Measurements from ENCODE around the gene ANXA9.
A peak's percentile ranks its signal among the peaks of the same experiment; 100 is the strongest.

The ANXA9 gene, protein sequence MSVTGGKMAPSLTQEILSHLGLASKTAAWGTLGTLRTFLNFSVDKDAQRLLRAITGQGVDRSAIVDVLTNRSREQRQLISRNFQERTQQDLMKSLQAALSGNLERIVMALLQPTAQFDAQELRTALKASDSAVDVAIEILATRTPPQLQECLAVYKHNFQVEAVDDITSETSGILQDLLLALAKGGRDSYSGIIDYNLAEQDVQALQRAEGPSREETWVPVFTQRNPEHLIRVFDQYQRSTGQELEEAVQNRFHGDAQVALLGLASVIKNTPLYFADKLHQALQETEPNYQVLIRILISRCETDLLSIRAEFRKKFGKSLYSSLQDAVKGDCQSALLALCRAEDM

DNA sequence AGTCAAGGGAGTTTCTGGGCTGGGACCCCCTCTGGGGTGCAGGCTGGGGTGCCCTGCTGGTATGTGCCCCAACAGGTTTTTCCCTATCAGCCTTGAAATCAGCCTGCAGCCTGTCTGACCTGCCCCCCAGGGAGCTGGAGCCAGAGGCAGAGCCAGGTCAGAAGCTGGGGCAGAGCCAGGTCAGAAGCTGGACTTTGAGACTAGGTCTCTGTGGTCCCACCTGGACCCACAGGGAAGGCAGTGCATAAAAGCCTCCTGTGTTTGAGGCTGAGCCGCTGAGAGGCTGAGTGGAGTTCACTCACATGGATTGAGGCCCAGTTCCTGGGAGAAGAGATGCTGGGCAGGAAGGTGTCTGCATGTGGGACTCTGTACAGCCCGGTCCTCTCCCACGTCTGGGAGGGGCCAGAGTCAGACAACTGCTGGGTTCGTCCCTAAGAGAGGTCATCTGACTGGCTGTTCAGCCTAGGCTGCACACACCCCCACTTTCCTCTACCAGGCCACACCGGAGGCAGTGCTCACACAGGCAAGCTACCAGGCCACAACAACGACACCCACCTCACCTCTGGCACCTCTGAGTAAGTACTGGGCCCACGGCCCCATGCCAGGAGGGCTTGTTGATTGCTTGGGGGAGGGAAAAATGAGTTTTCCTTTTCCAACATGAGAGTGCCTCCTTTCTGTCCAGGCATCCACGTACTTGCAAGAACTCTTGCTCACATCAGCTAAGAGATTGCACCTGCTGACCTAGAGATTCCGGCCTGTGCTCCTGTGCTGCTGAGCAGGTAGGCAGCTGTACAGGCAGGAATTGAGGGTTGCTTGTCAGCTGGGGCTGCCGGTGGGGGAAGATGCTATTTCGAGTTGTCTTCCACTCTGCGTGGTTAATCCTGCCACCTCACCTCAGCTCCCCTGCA lies at the start of gene ANXA9:
ANXA9 (plus strand) TSS at position 488 of the 908 bp plus-strand sequence. CDS start 814 bp downstream, outside the sequence.
- DNase-seq: peak; percentile 62

DNA sequence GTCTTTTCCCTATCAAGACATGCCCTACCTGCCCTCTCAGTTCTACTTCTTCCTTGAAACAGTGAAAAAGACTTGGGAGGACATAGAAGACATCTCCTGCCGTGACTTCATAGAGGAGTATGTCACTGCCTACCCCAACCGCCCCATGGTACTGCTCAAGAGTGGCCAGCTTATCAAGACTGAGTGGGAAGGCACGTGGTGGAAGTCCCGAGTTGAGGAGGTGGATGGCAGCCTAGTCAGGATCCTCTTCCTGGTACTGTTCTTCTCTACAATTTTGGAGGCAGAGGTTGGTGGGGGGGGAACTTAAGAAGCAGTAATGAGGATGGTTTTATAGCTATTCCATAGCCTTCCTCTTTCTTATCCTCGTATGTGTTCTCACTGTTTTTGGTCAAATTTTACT lies 37.2 kb upstream of the ANXA9 start:
- no peak for DNase-seq

DNA sequence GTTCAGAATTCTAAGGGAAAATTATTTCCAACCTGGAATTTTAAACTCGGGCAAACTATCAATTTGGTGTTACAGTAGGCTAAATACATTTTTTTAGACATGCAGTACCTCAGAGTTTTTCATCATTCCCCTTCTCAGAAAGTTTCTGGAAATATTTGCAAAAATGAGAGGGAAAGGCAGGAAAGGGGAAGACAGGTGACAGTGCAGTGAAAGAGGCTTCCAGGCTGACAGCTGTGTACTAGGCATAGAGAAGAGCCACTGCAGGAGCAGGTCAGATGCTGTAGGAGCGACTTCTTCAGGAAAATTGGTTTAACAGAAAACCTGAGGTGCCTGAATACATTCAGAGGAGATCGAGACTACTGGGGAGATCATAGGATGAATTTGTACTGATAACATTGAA lies 27.4 kb upstream of the ANXA9 start:
- DNase-seq: no peak

DNA sequence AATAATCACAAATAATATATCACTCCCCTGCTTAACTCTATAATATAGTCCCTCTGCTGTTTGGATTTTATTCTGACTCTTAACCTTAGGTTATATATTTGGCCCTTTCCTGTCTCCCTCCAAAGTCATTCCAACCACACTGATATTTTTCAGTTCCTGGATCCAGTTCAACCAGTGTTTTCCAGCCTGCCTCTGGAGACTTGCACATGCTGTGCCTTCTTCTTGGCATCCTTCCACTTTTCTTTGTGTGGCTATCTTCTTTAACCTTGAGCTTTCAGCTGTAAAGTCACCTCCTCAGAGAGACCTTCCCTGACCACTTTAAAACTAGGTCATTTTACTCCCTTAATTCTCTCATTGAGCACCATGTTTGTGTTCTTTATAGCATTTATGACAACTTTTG lies 26.8 kb upstream of the ANXA9 start:
- no peak for DNase-seq

DNA sequence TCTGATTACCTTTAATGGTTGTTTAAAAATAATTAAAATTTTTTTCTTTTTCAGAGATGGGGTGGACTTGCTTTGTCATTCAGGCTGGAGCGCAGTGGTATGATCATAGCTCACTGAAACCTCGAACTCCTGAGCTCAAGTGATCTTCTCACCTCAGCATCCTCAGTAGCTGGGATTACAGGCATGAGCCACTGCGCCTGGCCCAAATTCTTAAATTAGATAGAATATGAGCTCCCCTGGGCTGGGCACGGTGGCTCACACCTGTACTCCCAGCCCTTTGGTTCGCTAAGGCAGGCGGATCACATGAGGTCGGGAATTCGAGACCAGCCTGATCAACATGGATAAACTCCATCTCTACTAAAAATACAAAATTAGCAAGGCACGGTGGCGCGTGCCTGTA lies 24.4 kb upstream of the ANXA9 start:
- DNase-seq: no peak

DNA sequence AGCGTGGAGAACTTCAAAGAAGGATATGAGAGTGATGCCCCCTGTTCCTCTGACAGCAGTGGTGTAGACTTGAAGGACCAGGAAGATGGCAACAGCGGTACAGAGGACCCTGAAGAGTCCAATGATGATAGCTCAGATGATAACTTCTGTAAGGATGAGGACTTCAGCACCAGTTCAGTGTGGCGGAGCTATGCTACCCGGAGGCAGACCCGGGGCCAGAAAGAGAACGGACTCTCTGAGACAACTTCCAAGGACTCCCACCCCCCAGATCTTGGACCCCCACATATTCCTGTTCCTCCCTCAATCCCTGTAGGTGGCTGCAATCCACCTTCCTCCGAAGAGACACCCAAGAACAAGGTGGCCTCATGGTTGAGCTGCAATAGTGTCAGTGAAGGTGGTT lies 21.4 kb upstream of the ANXA9 start:
- no peak for DNase-seq

DNA sequence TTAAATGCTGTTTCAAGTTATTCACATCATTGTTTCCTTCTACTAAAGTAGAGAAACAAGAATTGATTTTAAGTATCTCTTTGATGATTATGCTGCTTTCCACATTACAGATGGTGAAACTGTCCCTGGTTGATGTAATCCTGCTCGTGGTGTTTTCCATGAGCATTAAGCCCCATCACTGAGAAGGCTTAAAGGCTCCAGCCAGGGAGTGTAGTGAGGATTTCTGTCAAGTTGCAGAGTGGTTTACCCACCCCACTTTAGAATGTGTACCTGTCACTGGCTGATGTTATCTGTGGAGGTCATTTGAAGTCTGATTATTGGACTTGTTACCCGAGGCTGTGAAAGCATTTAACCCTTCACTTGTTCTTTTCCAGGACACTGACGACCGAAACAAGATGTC lies 20.3 kb upstream of the ANXA9 start:
- no peak for DNase-seq

DNA sequence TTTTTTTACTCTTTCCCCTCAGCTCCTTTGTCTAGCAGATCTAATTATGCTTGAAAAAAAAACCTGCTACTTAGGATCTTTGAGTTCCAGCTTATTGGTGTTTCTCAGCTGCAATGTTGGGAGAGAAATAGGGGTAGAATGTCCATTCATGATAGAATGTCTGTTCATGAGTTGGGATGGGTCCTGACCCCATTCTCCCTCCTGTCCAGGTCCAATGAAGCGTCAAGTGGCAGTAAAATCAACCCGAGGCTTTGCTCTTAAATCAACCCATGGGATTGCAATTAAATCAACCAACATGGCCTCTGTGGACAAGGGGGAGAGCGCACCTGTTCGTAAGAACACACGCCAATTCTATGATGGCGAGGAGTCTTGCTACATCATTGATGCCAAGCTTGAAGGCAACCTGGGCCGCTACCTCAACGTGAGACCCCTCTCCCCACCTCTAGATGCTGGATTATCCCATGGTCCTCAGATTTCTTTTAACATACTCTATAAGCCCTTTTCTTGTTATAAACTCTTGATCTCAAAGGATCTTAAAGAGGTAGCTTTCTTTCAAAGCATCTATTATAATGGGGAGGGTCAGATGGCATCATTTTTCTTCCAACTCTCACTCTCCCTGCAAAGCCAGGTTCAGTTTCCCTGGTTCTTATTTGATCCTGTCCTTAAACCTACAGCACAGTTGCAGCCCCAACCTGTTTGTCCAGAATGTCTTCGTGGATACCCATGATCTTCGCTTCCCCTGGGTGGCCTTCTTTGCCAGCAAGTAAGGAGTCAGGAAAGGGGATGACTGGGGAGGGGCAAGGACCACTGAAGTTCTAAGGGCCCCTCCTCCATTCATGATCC lies 18.6 kb upstream of the ANXA9 start:
- no peak for DNase-seq

DNA sequence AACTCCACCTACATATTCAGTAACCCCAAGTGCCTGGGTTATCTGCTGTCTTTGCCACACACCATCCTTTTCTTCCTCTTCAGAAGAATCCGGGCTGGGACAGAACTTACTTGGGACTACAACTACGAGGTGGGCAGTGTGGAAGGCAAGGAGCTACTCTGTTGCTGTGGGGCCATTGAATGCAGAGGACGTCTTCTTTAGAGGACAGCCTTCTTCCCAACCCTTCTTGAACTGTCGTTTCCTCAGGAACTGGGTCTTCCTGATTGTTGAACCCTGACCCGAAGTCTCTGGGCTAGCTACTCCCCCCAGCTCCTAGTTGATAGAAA lies 18.0 kb upstream of the ANXA9 start:
- DNase-seq: no peak

DNA sequence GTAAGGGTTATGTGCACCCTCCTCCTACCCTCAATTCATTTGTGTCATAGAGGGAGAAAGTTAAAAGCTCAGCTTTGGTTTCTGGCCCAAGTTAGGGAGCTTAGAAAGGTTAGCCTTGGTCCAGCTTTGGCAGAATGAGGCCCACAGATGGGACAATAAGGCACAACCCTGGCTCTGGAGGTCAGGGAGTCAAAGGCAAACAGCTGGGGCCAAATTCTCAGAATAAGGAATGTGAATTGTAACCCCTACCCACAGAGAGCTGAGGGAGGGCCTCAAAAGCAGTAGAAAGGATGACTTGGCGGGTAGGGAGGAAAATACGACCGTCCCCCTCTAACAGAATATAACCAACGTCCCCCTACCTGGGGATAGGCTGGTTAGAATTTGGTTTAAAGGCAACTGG lies 16.5 kb upstream of the ANXA9 start:
- DNase-seq: no peak

DNA sequence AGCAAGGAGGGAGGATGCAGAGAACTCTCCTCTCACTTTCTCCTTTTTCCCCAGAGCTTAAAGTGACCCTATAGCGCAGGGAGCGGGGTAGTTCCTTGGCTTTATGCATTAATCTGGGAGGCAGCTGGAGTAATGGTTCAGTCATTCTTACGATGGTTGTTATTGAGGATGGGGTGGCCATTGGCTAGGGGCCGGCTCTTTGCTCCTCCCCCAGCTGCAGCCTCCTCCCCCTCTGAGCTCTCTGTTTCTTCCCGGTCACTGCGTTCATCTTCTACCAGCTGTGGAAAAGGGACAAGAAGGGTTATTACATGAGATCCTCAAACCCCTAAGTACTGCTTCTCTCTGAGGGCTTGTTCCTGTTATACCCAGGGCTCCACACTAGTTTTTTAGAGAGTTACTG lies 16.1 kb upstream of the ANXA9 start:
- no peak for DNase-seq

DNA sequence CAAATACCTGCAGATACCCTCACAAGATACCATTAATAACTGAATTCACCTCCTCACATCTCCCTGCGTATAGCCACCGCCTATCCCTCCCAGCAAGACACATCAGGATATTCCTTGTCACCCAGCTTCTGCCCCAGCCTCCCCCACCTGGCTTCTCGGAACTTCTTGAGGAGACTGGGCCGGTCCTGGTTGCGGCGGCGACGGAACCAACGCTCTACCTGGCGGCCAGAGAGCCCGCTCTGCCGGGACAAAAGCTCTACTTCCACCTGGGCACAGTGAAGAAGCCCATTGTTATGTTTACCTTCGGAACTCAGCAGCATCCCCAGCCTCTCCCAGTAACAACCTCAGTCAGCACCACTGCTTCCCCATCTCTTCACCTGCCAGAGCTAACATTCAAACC lies 14.2 kb upstream of the ANXA9 start:
- no peak for DNase-seq

DNA sequence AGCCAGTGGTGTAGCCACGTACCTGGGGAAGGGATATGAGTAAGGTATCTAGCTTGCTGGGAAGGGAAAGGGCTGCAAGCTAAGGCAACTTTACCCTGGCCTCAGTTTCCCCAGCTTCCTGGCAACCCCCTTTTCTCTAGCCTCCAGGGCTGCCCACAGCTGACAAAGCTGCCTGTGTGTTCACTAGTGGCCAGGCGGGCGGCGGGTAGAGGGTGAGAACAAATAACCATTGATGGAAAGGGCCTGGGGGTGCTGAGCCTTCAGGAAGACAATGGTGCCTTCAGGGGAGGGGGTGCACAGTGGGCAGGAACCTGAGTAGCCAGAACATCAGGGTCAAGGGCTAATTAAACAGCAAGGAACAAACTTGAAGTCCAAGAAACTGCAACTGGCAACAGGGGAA lies 13.6 kb upstream of the ANXA9 start:
- DNase-seq: no peak

DNA sequence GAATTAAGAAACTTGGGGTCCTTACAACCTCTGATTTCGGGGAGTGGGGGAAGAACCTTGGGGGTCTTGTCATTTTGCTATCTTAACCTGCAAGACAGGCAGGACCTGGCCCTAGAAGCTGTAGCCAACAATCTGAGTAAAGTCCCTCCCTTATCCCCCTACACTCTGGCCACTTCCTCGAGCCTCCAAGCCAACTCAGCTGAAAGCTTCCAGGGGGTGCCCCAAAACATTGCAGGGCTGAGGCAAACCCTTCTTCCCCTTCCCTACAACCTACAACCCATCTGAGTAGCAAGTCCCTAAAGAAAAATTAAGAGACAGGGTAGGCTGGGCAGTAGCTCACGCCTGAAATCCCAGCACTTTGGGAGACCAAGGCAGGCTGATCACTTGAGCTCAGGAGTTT lies 12.5 kb upstream of the ANXA9 start:
- DNase-seq: no peak

DNA sequence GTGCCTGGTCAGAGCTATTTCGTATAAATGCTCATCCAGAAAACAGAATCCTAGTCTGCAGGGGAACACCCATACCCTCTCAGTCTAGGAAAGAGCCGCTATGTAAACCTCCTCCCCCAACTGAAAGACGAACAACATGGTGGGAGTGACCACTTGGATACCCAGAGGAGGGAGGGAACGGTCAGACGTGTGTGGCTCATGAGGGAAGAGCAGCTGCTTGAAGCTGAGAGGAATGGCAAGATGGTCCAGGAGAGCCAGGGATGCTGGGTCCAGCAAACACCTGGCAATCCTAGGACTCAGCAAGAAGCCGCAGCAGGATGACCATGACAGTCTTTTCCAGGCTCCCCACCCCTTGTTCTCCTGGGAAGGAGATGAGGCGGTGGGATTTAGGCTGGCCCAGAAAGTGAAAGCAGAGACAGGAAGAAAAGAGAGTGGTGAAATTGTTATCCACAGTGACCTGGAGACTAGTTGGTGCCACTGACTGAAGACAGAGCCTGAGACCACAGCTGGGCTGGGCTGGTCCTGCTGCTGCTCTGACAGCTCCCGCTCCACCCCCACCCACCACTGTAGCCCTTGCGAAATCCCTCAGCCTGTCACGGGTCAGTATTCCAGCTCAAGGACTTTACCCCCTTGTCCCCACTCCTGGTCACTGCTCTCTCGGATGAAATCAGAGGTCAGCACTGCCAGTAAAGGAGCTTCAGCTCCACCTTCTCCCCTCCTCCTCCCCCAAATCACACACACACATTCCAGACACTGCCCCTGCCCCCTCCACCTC lies 11.1 kb upstream of the ANXA9 start:
- no peak for DNase-seq

DNA sequence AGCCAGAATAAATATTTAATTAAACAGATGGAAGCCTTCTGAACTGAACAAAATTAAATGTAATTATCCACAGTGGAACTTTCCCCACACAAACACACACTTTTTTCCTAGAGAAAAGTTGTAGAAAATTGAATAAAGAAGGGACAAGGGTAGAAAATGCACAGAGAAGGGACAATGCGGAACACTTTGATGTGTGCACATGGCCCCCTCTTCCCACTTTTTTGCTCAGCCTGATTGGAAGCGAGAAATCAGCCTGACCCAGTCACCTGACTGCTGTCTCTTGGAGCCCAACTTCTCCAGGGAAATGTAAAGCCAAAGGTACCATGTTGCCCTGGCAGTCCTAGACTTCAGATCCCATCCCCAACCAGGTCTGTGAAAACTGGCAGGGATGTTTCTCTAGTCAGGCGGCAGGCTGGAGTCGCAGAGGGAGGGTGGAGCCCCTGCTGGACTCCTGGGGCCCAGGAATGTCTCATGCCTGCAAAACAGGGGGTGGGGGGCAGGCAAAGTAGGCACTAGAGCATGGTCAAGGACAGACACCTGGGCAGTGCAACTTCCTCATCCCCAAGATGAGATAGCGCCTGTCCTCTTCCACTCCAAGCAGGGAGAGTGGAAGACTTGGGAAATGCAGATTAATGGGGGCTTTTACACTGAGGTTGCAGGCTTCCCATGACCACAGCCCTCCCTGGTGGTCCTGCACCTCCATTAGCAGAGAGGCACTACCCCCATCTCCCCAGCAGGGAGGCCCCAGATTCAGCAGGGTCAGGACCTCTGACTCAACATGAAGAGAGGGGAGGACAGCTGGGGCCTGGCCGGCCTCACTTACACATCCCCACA lies 10.3 kb upstream of the ANXA9 start:
- no peak for DNase-seq

DNA sequence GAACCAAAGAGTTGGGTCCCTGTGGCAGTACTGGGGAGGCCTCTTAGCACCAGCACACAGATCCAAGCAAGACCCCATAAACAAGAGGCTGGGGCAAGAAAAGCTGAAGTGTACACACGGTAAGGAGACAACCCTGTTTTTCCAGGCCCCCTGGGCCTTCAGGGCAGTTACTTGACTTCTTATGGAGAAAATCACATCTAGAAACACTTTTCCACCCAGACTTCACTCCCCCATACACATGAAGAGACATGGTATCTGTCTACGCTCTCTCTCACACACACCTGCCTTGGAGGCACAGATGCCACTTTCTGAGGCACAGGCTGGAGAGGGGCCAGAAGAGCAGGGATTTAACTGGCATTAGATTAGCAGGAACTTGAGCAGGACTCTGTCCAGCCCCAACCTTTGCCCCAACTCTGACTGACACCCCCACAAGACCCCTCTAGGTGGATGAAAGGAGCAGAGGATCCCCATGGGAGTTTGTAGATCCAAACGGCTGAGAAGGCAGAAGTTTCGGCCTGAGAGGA lies 9.6 kb upstream of the ANXA9 start:
- DNase-seq: no peak

DNA sequence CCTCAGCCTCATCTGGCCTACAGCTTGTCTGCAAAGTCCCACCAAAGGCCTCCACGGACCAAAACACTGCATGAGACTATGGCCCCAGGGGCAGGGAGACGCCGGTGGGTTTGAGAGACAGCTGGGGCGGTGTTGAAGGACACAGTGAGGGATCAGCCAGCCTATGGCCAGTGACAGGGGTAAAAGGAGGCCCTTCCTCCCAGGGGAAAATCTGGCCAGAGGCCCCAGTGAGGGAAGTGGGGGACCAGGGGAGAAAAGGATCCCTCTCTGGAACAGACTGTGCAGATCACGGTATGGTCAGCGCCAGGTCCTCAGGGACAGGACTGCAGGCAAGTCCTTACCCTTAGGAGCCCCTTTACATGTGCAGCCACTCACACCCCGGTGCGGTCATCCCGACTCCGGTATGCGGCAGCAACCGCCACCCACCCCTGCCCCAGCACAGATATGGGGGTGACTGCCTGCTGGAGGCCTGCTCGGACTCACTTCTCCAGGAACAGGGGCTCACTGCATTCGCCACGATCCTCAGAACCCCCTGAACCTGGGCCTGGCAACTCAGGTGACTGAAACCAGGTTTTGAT lies 8.7 kb upstream of the ANXA9 start:
- no peak for DNase-seq

DNA sequence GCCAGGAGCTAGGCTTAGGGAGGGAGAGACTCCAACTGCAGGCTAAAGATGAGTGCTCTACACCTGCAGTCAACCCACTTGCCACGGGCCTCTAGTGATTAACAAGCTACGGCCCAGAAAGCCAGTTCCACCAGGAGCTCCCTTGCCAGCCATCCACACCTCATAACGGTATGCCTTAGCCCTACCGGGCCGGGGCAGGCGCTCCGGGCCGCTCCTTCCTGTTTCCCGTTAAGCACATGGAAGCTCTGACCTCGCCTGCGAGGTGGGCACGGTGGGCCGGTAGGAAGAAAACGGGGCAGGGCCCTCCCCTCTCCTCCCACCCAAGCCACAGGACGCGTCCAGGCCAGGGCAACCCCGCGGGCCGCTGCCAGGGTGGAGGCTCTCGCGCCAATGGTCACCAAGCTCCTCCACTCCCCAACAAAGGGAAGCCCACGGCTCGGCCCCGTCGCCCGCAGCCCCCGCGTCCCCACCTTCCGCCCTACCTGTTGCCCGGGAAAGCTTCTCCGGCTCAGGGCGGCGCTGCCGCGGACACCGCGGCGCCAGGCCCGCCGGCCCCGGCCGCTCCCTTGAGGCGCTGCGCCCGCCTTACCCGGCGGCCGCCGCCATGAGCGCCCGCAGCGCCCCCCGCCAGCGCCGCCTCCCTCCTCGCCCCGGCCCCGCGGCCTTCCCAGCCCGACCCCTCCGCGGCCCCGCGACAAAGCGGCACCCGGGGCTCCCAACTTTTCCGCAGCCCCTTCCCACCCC lies 8.1 kb upstream of the ANXA9 start:
- no peak for DNase-seq
